Muscle of leg (tissue), 11 donors: Measurements from ENCODE around the gene ENTHD1. TPM values are rescaled to one million over a fixed set of nuclear protein-coding genes. Genes with fewer than 3 reads are reported as not detected.

ENCODE experiments used
- DNase-seq: peaks from one replicate; pipeline ENCODE4 v3.0.0; 2013
- H3K27ac ChIP-seq: one replicate; pipeline ENCODE4 v1.5.1; 2013; ENCODE audit warnings: mild to moderate bottlenecking, low read length, control low read depth
- H3K27me3 ChIP-seq: one replicate; pipeline ENCODE4 v1.6.1; 2013; ENCODE audit warnings: low read length; ENCODE audit not compliant: control insufficient read depth, insufficient read depth
- H3K36me3 ChIP-seq: one replicate; pipeline ENCODE4 v1.6.1; 2013; ENCODE audit warnings: low read length; ENCODE audit not compliant: control insufficient read depth, insufficient read depth
- H3K4me1 ChIP-seq: one replicate; pipeline ENCODE4 v1.6.1; 2013; ENCODE audit warnings: low read length; ENCODE audit not compliant: control insufficient read depth, insufficient read depth
- H3K4me3 ChIP-seq: one replicate; pipeline ENCODE4 v1.5.1; 2013; ENCODE audit warnings: low read length, control low read depth
- H3K9me3 ChIP-seq: replicated peaks from 2 replicates; pipeline ENCODE4 v1.6.1; 2013; ENCODE audit warnings: low read depth, low read length; ENCODE audit not compliant: control insufficient read depth
- whole genome bisulfite sequencing: methylation state at CpG from one replicate; pipeline ENCODE4 v1.1.5; 2013; ENCODE audit warnings: missing lambda C conversion rate; ENCODE audit not compliant: insufficient coverage; 5-methylcytosine and 5-hydroxymethylcytosine counted together
- polyA plus RNA-seq, 8 donors: library from polyadenylated mRNA; unstranded; fragments of 120-200 nt; gene quantifications; one replicate each; pipeline versions ENCODE4 v1.2.1 to v1.2.3, GENCODE V29; 2013; ENCODE audit warnings: inconsistent platforms in 1 of 8, low replicate concordance in 1 of 8; ENCODE audit not compliant: insufficient read length in 8 of 8, insufficient read depth in 1 of 8
- total RNA-seq: library from RNA; stranded (reverse); fragments of 120-200 nt; gene quantifications from one replicate; pipeline ENCODE4 v1.2.4, GENCODE V29; 2013

The ENTHD1 gene
- total and polyA plus RNA-seq, 9 donors, result not detected

- no peak overlapping the region for H3K4me3 ChIP-seq
- WGBS, result 77% methylated on average over 8 of the region's 15 CpGs
- no peaks in the 10 kb centered on the region for H3K9me3 ChIP-seq
- H3K27ac ChIP-seq, result no peak overlapping the region
- no peak for DNase-seq
- H3K4me1 ChIP-seq, result peaks cover 3% of the 10 kb centered on the region
- H3K36me3 ChIP-seq, result no peaks in the 10 kb centered on the region
- H3K27me3 ChIP-seq, result peaks cover 30% of the 10 kb centered on the region
Measured at GRCh38 chr22:39719559-39720450, 173.8 kb downstream of the ENTHD1 start.

- H3K27me3 ChIP-seq, result peaks cover 27% of the 10 kb centered on the region
- 90% methylated on average over 8 of the region's 8 CpGs for WGBS
- H3K9me3 ChIP-seq, result no peaks in the 10 kb centered on the region
- H3K4me1 ChIP-seq, result peaks cover 3% of the 10 kb centered on the region
- no peak overlapping the region for H3K27ac ChIP-seq
- H3K4me3 ChIP-seq, result no peak overlapping the region
- DNase-seq, result no peak
- no peaks in the 10 kb centered on the region for H3K36me3 ChIP-seq
Measured at GRCh38 chr22:39718921-39719475, 174.6 kb downstream of the ENTHD1 start.

DNA sequence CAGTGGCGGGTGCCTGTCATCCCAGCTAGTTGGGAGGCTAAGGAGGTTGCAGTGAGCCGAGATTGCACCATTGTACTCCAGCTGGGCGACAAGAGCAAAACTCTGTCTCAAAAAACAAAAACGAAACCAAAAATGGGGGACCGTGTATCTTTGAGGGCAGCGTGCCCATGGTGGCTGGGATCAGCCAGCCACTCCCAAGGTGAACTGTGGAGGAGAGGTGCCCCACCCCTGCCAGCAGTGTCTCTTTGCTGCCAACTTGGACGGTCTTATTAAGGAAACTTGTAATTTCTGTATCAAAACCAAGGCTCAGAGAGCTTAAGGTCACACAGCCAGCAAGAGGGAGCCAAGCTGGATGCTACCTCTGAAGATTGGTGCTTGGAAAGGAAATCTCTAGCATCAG is 175.4 kb downstream of the ENTHD1 start:
- 86% methylated on average over 6 of the region's 7 CpGs for WGBS
- no peak for DNase-seq
- Histone ChIP-seq H3K4me1 (peaks cover 3% of the 10 kb centered on the region), H3K4me3 (no peak overlapping the region), H3K36me3 (no peaks in the 10 kb centered on the region), H3K27ac (no peak overlapping the region), H3K9me3 (no peaks in the 10 kb centered on the region), H3K27me3 (peaks cover 27% of the 10 kb centered on the region)

GRCh38 chr22:39717099-39717498 is 176.5 kb downstream of the ENTHD1 start:
- Histone ChIP-seq H3K4me3 (no peak overlapping the region), H3K27me3 (peaks cover 33% of the 10 kb centered on the region), H3K27ac (no peak overlapping the region), H3K9me3 (no peaks in the 10 kb centered on the region), H3K4me1 (peaks cover 7% of the 10 kb centered on the region), H3K36me3 (no peaks in the 10 kb centered on the region)
- 52% methylated on average over 6 of the region's 8 CpGs for WGBS
- no peak for DNase-seq

DNA sequence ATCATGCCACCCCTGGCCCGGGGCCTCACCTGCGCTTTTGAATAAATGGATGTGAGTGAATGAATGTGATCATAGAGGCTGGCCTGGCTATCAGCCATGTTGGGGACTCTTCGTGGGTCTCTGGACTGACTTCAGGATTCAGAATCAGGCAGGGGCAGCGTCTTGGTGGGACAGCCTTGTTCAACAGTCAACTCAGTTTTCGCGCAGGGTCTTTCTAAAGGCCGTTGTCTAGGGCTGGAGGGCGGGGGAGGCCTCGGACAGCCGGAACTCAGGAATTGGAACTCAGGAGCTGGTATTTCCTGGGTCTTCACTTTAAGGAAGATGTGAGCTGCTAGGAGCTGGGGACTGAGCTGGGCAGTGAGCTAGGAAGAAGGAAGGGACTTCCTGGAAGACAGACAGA is 177.0 kb downstream of the ENTHD1 start:
- Histone ChIP-seq H3K27ac (no peak overlapping the region), H3K9me3 (no peaks in the 10 kb centered on the region), H3K27me3 (peaks cover 32% of the 10 kb centered on the region), H3K36me3 (no peaks in the 10 kb centered on the region), H3K4me1 (peaks cover 9% of the 10 kb centered on the region), H3K4me3 (no peak overlapping the region)
- no peak for DNase-seq
- WGBS, result 83% methylated on average over 10 of the region's 10 CpGs

DNA sequence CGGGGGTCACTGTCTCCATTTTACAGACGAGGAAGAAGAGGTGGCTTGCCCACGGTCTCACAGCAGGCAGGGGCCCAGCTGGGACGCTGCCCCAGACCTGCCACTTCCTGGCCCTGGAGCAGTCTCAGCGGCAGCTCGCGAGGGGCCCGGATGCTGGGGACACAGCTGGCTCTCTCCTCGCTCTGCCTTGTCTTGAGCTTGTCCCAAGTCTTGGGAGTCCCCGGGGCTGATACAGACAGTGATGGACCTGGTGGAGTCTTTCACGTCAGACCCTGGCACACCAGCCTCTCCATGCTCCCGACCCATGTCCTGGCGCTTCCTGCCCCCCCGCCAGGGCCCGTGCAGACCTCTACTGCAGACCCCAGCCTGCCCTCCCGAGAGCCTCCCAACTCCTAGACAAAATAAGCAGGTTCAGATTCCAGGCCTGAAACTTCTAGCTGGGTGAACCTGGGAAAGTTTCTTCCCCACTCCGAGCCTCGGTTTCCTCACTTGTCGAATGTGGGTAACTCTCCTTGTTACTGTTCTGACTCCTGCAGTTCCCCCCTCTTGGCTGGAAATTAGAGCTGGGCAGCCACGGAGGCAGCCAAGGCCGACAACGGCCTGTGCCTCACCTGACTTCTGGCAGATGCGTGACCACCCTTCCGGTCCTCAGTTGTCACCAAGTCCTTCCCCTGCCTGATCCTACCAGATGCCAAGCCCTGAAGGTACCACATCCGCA is 177.6 kb downstream of the ENTHD1 start:
- 71% methylated on average over 22 of the region's 25 CpGs for WGBS
- peaks cover 34% of the 10 kb centered on the region for H3K27me3 ChIP-seq
- no peak for DNase-seq
- no peaks in the 10 kb centered on the region for H3K9me3 ChIP-seq
- H3K27ac ChIP-seq, result no peak overlapping the region
- H3K36me3 ChIP-seq, result no peaks in the 10 kb centered on the region
- H3K4me3 ChIP-seq, result no peak overlapping the region
- peaks cover 13% of the 10 kb centered on the region for H3K4me1 ChIP-seq

DNA sequence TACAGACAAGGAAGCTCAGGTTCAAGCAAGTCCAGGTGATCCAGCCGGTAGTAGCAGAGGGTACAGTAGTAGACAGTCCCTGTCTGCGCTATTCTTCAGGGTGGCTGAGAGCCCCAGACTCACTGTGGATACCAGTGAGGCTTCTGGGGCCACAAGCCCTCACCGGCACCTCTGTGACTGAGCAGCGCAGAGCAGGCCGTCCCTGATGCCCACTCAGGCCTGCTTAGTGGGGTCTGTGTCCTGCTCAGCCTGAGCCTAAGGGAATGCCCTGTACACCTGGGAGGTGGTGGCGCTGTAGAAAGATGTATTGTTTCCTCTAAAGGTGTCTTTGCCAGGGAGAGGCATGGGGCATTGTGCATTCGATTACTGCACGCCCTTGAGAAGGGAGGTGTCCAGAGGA is 179.2 kb downstream of the ENTHD1 start:
- H3K36me3 ChIP-seq, result no peaks in the 10 kb centered on the region
- 88% methylated on average over 8 of the region's 8 CpGs for WGBS
- H3K4me1 ChIP-seq, result peaks cover 24% of the 10 kb centered on the region
- no peak for DNase-seq
- no peak overlapping the region for H3K4me3 ChIP-seq
- peaks cover 38% of the 10 kb centered on the region for H3K27me3 ChIP-seq
- no peaks in the 10 kb centered on the region for H3K9me3 ChIP-seq
- no peak overlapping the region for H3K27ac ChIP-seq

DNA sequence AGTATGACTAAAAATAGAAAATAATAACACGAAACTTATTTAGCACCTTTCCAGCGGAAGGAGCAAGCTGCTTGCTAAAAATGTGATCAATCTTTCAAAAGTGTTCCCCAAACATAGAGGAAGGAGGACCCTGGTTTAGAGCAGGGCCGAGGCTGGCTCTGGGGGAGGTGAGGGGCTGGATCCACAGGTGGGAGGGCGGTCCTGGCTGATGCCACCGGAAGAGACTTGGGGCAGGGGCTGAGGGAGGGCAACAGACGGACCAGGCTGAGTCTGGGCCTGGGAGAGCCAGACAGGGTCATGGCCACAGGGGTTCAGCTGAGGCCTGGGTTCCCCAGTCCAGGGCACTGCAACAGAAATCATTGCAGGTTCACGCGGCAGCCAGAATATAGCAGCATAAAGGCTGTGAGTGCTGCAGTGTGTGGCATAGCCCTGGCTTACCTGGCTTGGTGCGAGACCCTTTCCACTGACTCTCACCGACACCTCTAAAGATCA is 179.7 kb downstream of the ENTHD1 start:
- WGBS, result 80% methylated on average over 8 of the region's 10 CpGs
- Histone ChIP-seq H3K4me1 (peaks cover 24% of the 10 kb centered on the region), H3K9me3 (no peaks in the 10 kb centered on the region), H3K4me3 (no peak overlapping the region), H3K27me3 (peaks cover 39% of the 10 kb centered on the region), H3K27ac (no peak overlapping the region), H3K36me3 (no peaks in the 10 kb centered on the region)
- no peak for DNase-seq

- 47% methylated on average over 15 of the region's 18 CpGs for WGBS
- H3K4me1 ChIP-seq, result peaks cover 28% of the 10 kb centered on the region
- H3K9me3 ChIP-seq, result no peaks in the 10 kb centered on the region
- peaks cover 40% of the 10 kb centered on the region for H3K27me3 ChIP-seq
- no peak for DNase-seq
- no peak overlapping the region for H3K4me3 ChIP-seq
- no peaks in the 10 kb centered on the region for H3K36me3 ChIP-seq
- H3K27ac ChIP-seq, result no peak overlapping the region
Measured at GRCh38 chr22:39712751-39713525, 180.6 kb downstream of the ENTHD1 start.
